H1 (cell line): ENCODE measurements around the gene USP37.

ENCODE experiments used
- CEBPB ChIP-seq: IDR thresholded peaks from 2 replicates; pipeline ENCODE4 v1.6.1; 2012; ENCODE audit warnings: low read depth, low read length
- NRF1 ChIP-seq: IDR thresholded peaks from 2 replicates; pipeline ENCODE4 v1.6.1; 2011; ENCODE audit warnings: mild to moderate bottlenecking, low read depth, low read length, improper control_type of control experiment
- POLR2A ChIP-seq, 2 experiments: IDR thresholded peaks; 1 replicate in 1 of 2; 2 replicates in 1 of 2; pipeline ENCODE4 v1.6.1; 2011; ENCODE audit warnings: low read depth in 2 of 2, low read length in 2 of 2, mild to moderate bottlenecking in 2 of 2; ENCODE audit errors: control extremely low read depth in 1 of 2
- POLR2AphosphoS5 ChIP-seq: IDR thresholded peaks from 2 replicates; pipeline ENCODE4 v1.6.1; 2011; ENCODE audit warnings: low read depth, low read length
- SIX5 ChIP-seq: IDR thresholded peaks from 2 replicates; pipeline ENCODE4 v1.6.1; 2011; ENCODE audit warnings: mild to moderate bottlenecking, low read depth, low read length
- TF ChIP-seq, protein P1 (sequence below): IDR thresholded peaks from 2 replicates; pipeline ENCODE4 v1.6.1; 2012; ENCODE audit warnings: inconsistent platforms

DNA sequence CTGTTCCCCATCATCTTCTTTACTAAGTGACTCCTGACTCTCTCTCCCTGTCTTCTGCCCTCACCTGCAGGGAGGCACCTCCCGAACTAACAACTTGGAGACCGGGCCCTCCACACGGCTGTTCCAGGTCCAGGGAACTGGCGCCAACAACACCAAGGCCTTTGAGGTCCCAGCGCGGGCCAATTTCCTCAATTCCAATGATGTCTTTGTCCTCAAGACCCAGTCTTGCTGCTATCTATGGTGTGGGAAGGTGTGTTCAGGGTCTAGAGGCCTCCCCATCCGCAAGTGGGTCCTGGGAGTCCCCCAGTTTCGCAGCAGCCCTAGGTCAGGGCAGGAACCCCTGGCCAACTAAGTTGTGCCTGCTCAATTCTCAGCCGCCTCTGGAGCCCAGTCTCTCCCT is 133.7 kb downstream of the USP37 start:
- TF ChIP-seq CEBPB = no peak
- TF ChIP-seq POLR2A (IDR thresholded peaks at IDR 0.05; ENCODE audit: control extremely low read depth in 1 of 2, low read depth in 2 of 2, low read length in 2 of 2) = no peak
- no peak for TF ChIP-seq POLR2AphosphoS5
- TF ChIP-seq NRF1 = no peak
- TF ChIP-seq, protein P1, sequence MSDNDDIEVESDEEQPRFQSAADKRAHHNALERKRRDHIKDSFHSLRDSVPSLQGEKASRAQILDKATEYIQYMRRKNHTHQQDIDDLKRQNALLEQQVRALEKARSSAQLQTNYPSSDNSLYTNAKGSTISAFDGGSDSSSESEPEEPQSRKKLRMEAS = no peak
- no peak for TF ChIP-seq SIX5
